HG02623 (cell line): ENCODE measurements around the gene MRPS14.
"Not testable (repeated sequence)": the region's sequence is repeated elsewhere in the genome, so short reads cannot be mapped to it uniquely, and the experiment has no call there.

Source experiments
- ATAC-seq: cut with Tn5 transposase; IDR thresholded peaks from one replicate; pipeline ENCODE4 v1.9.1; 2021; ENCODE audit warnings: moderate library complexity; ENCODE audit not compliant: unreplicated experiment

Gene MRPS14

DNA sequence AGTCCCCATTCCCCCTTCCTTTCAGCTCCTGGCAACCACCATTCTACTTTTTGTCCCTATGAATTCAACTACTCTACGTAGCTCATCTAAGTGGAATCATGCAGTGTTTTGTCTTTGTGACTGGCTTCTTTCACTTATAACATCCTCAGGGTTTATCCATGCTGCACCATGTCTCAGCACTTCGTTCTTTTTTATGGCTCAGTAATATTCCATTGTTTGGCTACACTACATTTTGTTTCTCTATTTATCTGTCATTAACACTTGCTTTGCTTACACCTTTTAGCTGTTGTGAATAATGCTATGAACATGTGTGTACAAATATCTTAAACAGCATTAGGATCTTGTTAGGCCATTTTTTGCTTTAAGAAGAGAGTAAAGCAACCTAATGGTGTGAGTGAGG is 1.5 kb upstream of the MRPS14 start:
- no peak for ATAC-seq

GRCh38 chr1:175023922-175024242 is 657 bp upstream of the MRPS14 start:
- ATAC-seq, result not testable (repeated sequence)

GRCh38 chr1:175019524-175019923 is 3.7 kb downstream of the MRPS14 start:
- no peak for ATAC-seq

- ATAC-seq, result no peak
Measured at GRCh38 chr1:175015243-175015642, 8.0 kb downstream of the MRPS14 start.

- no peak for ATAC-seq
Measured at GRCh38 chr1:175013445-175013844, 9.8 kb downstream of the MRPS14 start.

GRCh38 chr1:175009532-175009931 is 13.7 kb downstream of the MRPS14 start:
- no peak for ATAC-seq

- no peak for ATAC-seq
Measured at GRCh38 chr1:175005085-175005783, 18.0 kb downstream of the MRPS14 start.

- ATAC-seq, result no peak
Measured at GRCh38 chr1:175003521-175003920, 19.7 kb downstream of the MRPS14 start.

GRCh38 chr1:175002910-175003517 is 20.2 kb downstream of the MRPS14 start:
- ATAC-seq, result no peak

DNA sequence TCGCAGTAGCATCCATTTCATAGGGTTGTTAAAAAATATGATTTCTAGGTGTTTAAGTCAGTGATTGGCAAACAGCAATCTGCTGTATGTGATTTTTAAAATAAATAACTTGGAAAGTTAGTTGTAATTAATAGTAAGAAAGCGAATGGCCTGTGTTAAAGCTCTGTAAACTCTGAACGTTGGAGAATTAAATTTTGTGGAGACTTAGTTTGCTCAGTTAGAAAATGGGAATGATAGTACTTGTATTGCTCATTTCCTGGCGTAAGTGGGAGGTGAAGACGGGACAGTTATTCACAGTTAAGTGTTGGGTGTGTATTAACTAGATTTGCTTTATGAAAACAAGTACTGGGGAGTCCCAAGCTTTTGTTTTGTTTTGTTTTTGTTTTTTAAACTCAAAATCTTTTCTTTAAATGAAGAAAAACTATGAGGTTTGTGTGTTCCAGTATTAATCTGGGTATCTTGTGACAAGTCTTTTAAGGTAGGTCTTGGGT is 22.5 kb downstream of the MRPS14 start:
- ATAC-seq, result no peak

GRCh38 chr1:174999936-175000696 is 23.1 kb downstream of the MRPS14 start, which contains the start of gene CACYBP:
CACYBP (plus strand) TSS chr1:174999947; CDS start chr1:175000181, 234 bp downstream.
- ATAC-seq, result no peak

DNA sequence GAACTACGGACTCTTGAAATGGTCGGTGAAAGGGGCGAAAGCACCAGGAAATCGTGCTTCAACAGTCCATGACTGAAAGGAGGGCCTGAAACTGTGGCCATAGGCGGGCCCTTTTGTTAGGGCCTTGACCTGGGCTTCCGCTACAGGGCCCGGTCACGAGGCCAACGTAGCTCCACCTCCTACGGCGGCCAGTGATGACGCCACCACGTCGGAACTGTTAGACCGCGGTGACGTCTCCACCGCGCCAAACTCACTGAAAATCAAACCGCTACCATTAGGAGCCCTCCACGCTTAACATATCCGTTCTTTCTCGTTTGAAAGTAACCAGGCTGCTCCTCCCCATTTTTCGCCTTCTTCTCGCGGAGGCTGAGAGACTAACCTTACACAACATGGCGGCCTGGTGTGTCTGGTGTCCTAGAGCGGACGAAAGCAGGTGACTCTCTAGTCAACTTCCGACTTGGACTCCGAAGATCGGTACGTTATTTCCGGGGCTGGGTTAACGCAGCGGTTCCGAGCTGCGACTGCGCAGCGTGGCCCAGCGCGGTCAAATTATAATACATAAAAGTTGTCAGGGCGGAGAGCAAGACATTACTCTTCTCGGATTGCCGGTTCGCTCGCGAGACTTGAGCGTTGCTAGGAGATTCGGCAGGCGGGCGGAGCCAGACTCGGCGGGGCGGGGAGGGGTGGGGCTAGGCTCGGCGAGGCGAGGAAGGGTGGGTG is 23.8 kb downstream of the MRPS14 start:
- ATAC-seq, result peak; percentile 77

DNA sequence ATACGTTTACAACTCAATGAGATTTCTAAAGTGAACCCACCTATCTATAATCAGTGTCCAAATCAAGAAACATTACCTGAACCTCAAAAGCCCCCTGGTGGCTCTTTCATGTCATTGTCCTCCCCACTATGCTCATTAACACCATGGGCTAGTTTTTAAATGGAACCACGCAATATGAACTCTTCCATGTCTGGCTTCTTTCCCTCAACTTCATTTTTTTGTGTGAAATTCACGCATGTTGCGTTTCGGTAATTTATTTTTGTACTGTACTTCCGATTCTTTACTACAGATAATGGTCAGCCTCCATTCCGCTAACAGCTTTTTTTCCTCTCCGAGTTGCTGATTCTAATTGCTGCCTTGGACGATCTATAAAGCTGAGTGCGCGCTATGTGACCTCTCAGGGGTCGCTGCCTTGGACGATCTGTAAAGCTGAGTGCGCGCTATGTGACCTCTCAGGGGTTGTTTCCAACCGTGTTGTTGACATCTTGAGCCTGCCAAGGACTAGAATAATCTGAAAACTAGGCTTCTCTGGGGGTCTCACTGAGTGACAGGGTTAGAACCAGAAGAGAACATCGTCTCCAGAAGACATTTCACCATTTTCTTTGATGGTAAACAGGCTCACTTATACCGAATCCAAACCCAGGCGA is 24.5 kb downstream of the MRPS14 start:
- no peak for ATAC-seq

DNA sequence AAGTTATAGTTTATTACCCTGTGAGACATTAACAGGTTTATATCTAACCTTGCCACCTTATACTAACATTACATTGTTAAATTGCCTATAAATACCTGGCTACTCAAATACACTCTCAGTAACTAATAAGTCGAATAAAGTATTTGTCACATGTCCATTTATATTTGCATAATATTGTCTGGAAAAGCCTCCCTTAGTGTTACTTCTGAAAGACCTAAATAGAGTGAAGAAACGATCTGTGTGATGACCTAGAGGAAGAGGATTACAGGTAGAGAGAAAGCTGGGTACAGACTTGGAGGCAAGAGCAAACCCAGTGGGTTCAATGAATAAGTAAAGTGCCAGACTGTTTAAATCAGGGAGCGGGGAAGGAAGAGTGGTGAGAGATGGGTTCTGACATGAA is 26.2 kb downstream of the MRPS14 start:
- ATAC-seq, result no peak

DNA sequence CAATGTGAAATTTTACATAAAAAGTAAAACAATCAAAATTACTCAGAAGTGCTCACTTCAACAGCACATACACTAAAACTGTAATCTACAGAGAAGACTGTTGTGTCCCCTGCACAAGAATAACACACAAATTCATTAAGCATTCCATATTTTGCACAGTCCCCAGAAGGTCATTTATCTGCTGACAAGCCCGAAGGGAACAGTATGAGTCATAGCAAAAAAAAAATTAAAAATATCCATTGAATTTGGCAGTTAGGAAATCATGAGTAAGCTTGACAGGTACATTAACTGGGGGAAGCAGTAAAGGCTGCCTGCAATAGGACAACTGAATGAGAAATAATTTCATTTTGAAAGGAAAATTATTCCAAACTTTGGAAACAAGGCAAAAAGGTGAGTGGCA is 26.7 kb downstream of the MRPS14 start:
- ATAC-seq, result no peak

DNA sequence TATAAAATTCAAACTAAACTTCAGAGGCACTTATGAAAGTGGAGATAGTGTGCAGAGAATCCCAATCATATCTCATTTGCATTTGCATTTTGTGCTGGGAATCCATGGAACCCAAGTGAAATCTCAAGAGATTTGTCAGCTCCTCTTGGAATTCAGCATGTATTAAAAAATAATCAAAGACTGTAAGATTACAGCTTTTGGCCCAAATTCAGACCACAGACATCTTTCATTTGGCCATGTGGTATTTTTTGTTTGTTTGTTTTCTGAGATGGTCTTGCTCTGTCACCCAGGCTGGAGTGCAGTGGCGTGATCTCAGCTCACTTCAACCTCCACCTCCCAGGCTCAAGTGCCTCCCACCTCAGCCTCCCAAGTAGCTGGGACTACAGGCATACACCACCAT is 27.3 kb downstream of the MRPS14 start:
- ATAC-seq, result no peak

DNA sequence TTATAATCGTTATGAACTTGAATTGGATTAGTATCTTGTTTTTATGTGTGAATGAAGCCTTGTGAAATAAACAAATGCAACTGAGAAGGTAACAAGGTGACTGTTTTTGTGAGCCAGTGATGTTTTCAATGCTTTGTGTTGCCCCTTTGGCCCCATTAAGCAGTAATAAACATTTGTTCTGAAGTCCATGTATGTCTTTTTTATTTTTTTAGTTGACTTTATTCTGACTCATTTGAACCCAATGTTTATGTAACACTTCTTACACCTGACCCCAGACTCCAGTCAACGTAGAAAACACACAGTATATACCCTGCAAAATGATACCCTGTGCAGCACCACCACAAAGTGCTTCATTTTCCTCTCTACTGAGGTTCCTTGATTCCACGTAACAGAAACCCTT is 28.1 kb downstream of the MRPS14 start:
- no peak for ATAC-seq

DNA sequence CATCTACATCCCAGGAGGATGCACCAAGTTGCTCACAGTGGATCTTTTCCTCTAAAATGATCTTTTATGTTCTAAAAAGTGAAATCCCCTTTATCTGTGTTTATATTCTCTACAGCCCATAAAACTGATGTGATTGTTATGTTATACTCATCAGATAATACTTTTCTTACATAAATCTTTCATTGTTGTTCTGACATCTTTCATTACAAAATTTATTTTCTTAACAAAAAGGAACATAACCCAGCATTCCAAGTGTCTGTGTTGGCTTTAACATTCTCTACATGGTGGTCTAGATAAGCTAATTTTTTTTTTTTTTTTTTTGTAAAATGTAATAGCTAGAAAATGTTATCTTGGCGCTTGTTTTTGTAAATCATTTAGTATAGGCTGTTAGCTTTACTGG is 31.8 kb downstream of the MRPS14 start:
- ATAC-seq, result no peak

GRCh38 chr1:174990382-174990999 is 32.7 kb downstream of the MRPS14 start:
- ATAC-seq, result no peak

- no peak for ATAC-seq
Measured at GRCh38 chr1:174989536-174990220, 33.5 kb downstream of the MRPS14 start.
